OCI-LY7 (cell line): ENCODE measurements around the gene RNASEH2C. TPM values are rescaled to one million over a fixed set of nuclear protein-coding genes. Genes with fewer than 3 reads are reported as not detected.

Source experiments
- BruUV-seq: library from RNA; stranded (reverse); fragments of 400-500 nt; replicated peaks from 2 replicates; lab custom pipeline; 2021; lab: Mats Ljungman, UMichigan
- CTCF ChIA-PET: fragments of 300-600 bp; sonication (Branson Sonifier 250); formaldehyde crosslinking; loops from one replicate; lab custom pipeline; 2022; ENCODE audit warnings: antibody characterized with exemption; ENCODE audit not compliant: unreplicated experiment; lab: Charles Lee
- POLR2A ChIA-PET: fragments of 300-600 bp; sonication (Branson Sonifier 250); formaldehyde crosslinking; loops from one replicate; lab custom pipeline; 2022; ENCODE audit warnings: antibody characterized with exemption; lab: Charles Lee
- DNase-seq: peaks from one replicate; pipeline ENCODE4 v3.0.0-alpha.2; 2015; ENCODE audit warnings: low spot score
- H2AFZ ChIP-seq: fragments of 200-600 bp; sonication (generic), shearing (Covaris generic); 2 replicates; pipeline ENCODE4 v1.6.1; 2014; ENCODE audit warnings: mild to moderate bottlenecking, antibody characterized with exemption, low read length, moderate library complexity
- H3K27ac ChIP-seq: fragments of 200-600 bp; sonication (generic); 2 replicates; pipeline ENCODE4 v1.5.1; 2014; ENCODE audit warnings: mixed run types, low read depth, mild to moderate bottlenecking, moderate library complexity, low read length, inconsistent platforms; ENCODE audit not compliant: poor library complexity, severe bottlenecking
- H3K36me3 ChIP-seq: fragments of 200-600 bp; sonication (generic); 2 replicates; pipeline ENCODE4 v1.6.1; 2014; ENCODE audit warnings: mild to moderate bottlenecking, antibody characterized with exemption, low read length, moderate library complexity, mixed read lengths; ENCODE audit not compliant: insufficient read depth
- H3K4me1 ChIP-seq: fragments of 200-600 bp; sonication (generic); 2 replicates; pipeline ENCODE4 v1.5.1; 2014; ENCODE audit warnings: mild to moderate bottlenecking, low read length; ENCODE audit not compliant: insufficient read depth, poor library complexity, severe bottlenecking
- H3K4me2 ChIP-seq: fragments of 200-600 bp; sonication (generic); 2 replicates; pipeline ENCODE4 v1.6.1; 2014; ENCODE audit warnings: mild to moderate bottlenecking, low read length
- H3K4me3 ChIP-seq: fragments of 200-600 bp; sonication (generic); 2 replicates; pipeline ENCODE4 v1.5.1; 2014; ENCODE audit warnings: mild to moderate bottlenecking, low read depth, low read length; ENCODE audit not compliant: poor library complexity, severe bottlenecking
- H3K79me2 ChIP-seq: fragments of 200-600 bp; sonication (generic); 2 replicates; pipeline ENCODE4 v1.6.1; 2016; ENCODE audit warnings: low read depth, mild to moderate bottlenecking, low read length, moderate library complexity, mixed read lengths; ENCODE audit not compliant: insufficient read depth
- H3K9me2 ChIP-seq: fragments of 200-600 bp; sonication (generic); 2 replicates; pipeline ENCODE4 v1.6.1; 2016; ENCODE audit warnings: mild to moderate bottlenecking, low read length, mixed read lengths; ENCODE audit not compliant: insufficient read depth
- H3K9me3 ChIP-seq: fragments of 200-600 bp; sonication (generic); 2 replicates; pipeline ENCODE4 v1.6.1; 2014; ENCODE audit warnings: mild to moderate bottlenecking, mixed run types, low read length, mixed read lengths
- H4K20me1 ChIP-seq: fragments of 200-600 bp; sonication (generic); 2 replicates; pipeline ENCODE4 v1.6.1; 2014; ENCODE audit warnings: mild to moderate bottlenecking, antibody characterized with exemption, low read length, moderate library complexity, mixed read lengths; ENCODE audit not compliant: insufficient read depth
- CTCF ChIP-seq: fragments of 200-600 bp; sonication (generic); conservative IDR thresholded peaks from 2 replicates; pipeline ENCODE4 v1.5.1; 2014; ENCODE audit warnings: mild to moderate bottlenecking, antibody characterized with exemption, low read length, moderate library complexity, mixed read lengths
- EZH2phosphoT487 ChIP-seq: fragments of 200-600 bp; sonication (generic); IDR thresholded peaks from 2 replicates; pipeline ENCODE4 v1.6.1; 2018; ENCODE audit warnings: low read depth, borderline replicate concordance, mild to moderate bottlenecking, mixed run types, antibody characterized with exemption, low read length, moderate library complexity, mixed read lengths
- intact Hi-C: fragments of 100-400 bp; cut with micrococcal nuclease; formaldehyde crosslinking; loops from one replicate; pipeline ENCODE4 v1.10.0; 2022; ENCODE audit not compliant: unreplicated experiment
- total RNA-seq, 2 experiments: library from RNA; depleted of rRNA in 1 of 2; stranded (reverse); fragments of >200 nt in 1 of 2; shearing (Covaris generic) in 1 of 2; gene quantifications; 2 replicates each; pipeline ENCODE4 v1.2.3, GENCODE V29; 2014 to 2022

RNASEH2C gene
- total RNA-seq, 2 experiments from 2014 or later: 92.7 to 100 TPM

- Histone ChIP-seq H3K4me1 (no peaks in the 10 kb centered on the region), H4K20me1 (no peaks in the 10 kb centered on the region), H3K36me3 (no peaks in the 10 kb centered on the region), H3K79me2 (no peaks in the 10 kb centered on the region), H3K9me3 (no peaks in the 10 kb centered on the region), H3K9me2 (no peaks in the 10 kb centered on the region), H3K4me3 (no peak overlapping the region), H3K4me2 (no peak overlapping the region), H3K27ac (no peak overlapping the region), H2AFZ (no peak overlapping the region)
- TF ChIP-seq EZH2phosphoT487: no peak
- no peak for TF ChIP-seq CTCF
- no peak for DNase-seq
- ChIA-PET POLR2A (interaction anchor here (0.6 kb wide), 1 partner anchor 127 kb away, joined by 3 read pairs; no protein-coding TSS in a partner anchor), CTCF (no interaction called here)
- BruUV-seq: no TSS peak
- intact Hi-C loops: no loop called here
Measured at GRCh38 chr11:65696802-65697552, 23.6 kb downstream of the RNASEH2C start.

- Histone ChIP-seq H3K79me2 (no peaks in the 10 kb centered on the region), H3K4me2 (no peak overlapping the region), H4K20me1 (no peaks in the 10 kb centered on the region), H3K9me3 (no peaks in the 10 kb centered on the region), H2AFZ (no peak overlapping the region), H3K27ac (no peak overlapping the region), H3K9me2 (no peaks in the 10 kb centered on the region), H3K4me3 (no peak overlapping the region), H3K36me3 (no peaks in the 10 kb centered on the region), H3K4me1 (no peaks in the 10 kb centered on the region)
- ChIA-PET CTCF (no interaction called here), POLR2A (interaction anchor here (0.7 to 0.8 kb wide), 2 partner anchors 9 to 324 kb away, joined by 3 read pairs; no protein-coding TSS in a partner anchor)
- no peak for DNase-seq
- intact Hi-C loops: no loop called here
- no peak for TF ChIP-seq CTCF
- TF ChIP-seq EZH2phosphoT487: no peak
- no TSS peak for BruUV-seq
Measured at GRCh38 chr11:65695459-65696241, 24.9 kb downstream of the RNASEH2C start.
